ENCODE results near the gene ADSL.

The ADSL gene

DNA sequence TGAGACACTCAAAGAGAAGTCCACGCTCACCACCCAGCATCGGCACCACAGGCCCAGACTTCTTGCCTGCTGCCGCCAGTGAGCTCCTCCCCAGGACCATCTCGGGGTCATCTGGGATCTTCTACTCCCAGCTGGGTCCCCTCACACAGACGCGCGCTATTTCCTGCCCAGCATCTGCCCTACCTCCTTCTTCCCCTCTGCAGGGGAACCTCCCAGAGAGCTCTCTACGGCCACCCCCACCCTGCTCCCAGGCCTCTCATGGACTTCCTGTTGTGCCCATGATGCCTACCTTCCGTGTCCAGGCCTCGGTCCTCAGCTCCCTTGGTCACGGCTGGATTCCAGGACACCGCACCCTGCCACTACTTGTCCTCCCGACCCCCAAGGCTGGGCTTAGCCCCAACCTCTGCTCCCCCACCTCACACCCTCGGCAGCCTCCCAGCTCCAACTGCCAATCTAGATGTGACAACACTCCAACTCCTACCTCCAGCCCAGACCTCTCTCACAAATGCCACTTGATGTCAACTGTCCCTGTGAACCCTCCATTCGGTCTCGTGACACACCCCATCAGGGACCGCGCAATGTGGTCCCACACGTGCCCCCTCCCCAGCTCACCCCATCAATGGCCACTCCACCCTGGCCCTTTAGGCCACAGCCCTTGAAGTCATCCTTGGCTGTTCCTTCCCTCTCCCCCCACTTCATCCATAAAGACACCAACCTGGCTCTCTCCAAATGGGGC lies 69.4 kb downstream of the ADSL start:
- Histone ChIP-seq H3K9ac (ENCODE audit: low read depth, low read length) (no peak overlapping the region), H3K4me1 (ENCODE audit: control insufficient read depth, insufficient read depth, low read length) (no peaks in the 10 kb centered on the region), H3K9me3 (ENCODE audit: control insufficient read depth, insufficient read depth, low read length) (no peaks in the 10 kb centered on the region), H3K4me3 (ENCODE audit: low read depth, low read length) (no peak overlapping the region), H3K36me3 (ENCODE audit: control insufficient read depth, insufficient read depth, low read length) (peaks cover 48% of the 10 kb centered on the region), H3K27me3 (ENCODE audit: control insufficient read depth, insufficient read depth, low read length) (no peaks in the 10 kb centered on the region)

DNA sequence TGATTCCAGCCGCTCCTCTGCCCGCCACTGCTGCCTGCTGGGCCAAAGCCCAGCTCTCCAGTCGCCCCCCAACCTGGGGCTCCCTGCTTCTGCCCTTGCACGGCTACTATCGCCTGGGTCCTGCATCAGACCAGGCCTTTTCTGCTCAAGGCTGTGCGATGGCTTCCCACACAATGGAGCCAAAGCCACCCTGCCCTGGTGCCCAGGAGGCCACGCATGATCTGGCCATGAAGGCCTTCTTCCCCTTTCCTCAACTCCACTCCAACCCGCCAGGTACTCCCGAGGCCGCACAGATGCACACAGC lies 69.9 kb downstream of the ADSL start:
- Histone ChIP-seq H3K9ac (ENCODE audit: low read depth, low read length) (no peak overlapping the region), H3K27me3 (ENCODE audit: control insufficient read depth, insufficient read depth, low read length) (no peaks in the 10 kb centered on the region), H3K4me1 (ENCODE audit: control insufficient read depth, insufficient read depth, low read length) (no peaks in the 10 kb centered on the region), H3K9me3 (ENCODE audit: control insufficient read depth, insufficient read depth, low read length) (no peaks in the 10 kb centered on the region), H3K4me3 (ENCODE audit: low read depth, low read length) (no peak overlapping the region), H3K36me3 (ENCODE audit: control insufficient read depth, insufficient read depth, low read length) (peaks cover 48% of the 10 kb centered on the region)

DNA sequence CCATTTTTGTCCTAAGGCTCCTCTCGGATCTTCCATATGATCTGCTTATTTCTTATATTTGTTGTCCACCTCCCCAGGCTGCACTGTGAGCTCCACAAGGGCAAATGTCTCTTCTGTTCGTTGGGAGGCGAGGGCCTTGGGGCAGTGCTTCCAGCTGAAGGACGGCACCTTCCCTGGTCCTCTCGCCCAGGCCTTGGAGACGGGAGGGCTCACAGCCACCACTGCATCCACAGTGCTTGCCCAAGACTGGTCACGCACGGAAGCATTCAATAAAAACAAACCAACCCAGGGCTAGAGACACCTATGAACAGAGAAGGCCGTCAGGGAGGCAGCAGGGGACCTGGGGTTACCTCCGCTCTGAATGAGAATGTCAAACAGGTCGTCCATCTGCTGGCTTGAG lies 70.3 kb downstream of the ADSL start:
- no peaks in the 10 kb centered on the region for H3K4me1 ChIP-seq (ENCODE audit: control insufficient read depth, insufficient read depth, low read length)
- H3K4me3 ChIP-seq (ENCODE audit: low read depth, low read length), result no peak overlapping the region
- H3K9ac ChIP-seq (ENCODE audit: low read depth, low read length), result no peak overlapping the region
- no peaks in the 10 kb centered on the region for H3K9me3 ChIP-seq (ENCODE audit: control insufficient read depth, insufficient read depth, low read length)
- no peaks in the 10 kb centered on the region for H3K27me3 ChIP-seq (ENCODE audit: control insufficient read depth, insufficient read depth, low read length)
- peaks cover 47% of the 10 kb centered on the region for H3K36me3 ChIP-seq (ENCODE audit: control insufficient read depth, insufficient read depth, low read length)

DNA sequence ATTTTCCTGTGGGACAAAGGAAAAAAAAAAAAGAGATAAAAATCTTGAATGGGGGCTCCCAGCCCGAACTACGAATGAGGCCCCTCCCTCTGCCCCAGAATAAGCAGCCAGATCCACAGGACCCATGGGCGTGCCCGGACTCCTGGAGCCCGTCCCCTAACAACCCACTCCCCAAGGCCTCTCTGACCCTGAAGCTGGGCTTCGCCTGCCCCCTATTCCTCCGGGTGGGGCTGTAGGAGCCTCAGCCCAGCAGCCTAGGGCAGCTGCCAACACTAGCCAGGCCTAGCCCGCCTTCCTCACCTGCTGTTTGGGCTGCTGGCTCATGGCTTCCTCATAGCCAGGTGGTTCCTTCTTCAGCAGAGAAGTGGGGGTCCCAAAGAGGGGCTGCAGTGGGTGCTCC lies 70.7 kb downstream of the ADSL start:
- peaks cover 51% of the 10 kb centered on the region for H3K36me3 ChIP-seq (ENCODE audit: control insufficient read depth, insufficient read depth, low read length)
- H3K4me3 ChIP-seq (ENCODE audit: low read depth, low read length), result no peak overlapping the region
- no peaks in the 10 kb centered on the region for H3K4me1 ChIP-seq (ENCODE audit: control insufficient read depth, insufficient read depth, low read length)
- H3K27me3 ChIP-seq (ENCODE audit: control insufficient read depth, insufficient read depth, low read length), result no peaks in the 10 kb centered on the region
- H3K9me3 ChIP-seq (ENCODE audit: control insufficient read depth, insufficient read depth, low read length), result no peaks in the 10 kb centered on the region
- H3K9ac ChIP-seq (ENCODE audit: low read depth, low read length), result no peak overlapping the region

- H3K4me1 ChIP-seq (ENCODE audit: control insufficient read depth, insufficient read depth, low read length), result no peaks in the 10 kb centered on the region
- H3K9ac ChIP-seq (ENCODE audit: low read depth, low read length), result no peak overlapping the region
- H3K27me3 ChIP-seq (ENCODE audit: control insufficient read depth, insufficient read depth, low read length), result no peaks in the 10 kb centered on the region
- no peak overlapping the region for H3K4me3 ChIP-seq (ENCODE audit: low read depth, low read length)
- H3K36me3 ChIP-seq (ENCODE audit: control insufficient read depth, insufficient read depth, low read length), result peaks cover 58% of the 10 kb centered on the region
- H3K9me3 ChIP-seq (ENCODE audit: control insufficient read depth, insufficient read depth, low read length), result no peaks in the 10 kb centered on the region
Measured at GRCh38 chr22:40417881-40418280, 71.6 kb downstream of the ADSL start.

GRCh38 chr22:40418366-40419201 lies 72.3 kb downstream of the ADSL start:
- Histone ChIP-seq H3K9ac (ENCODE audit: low read depth, low read length) (no peak overlapping the region), H3K36me3 (ENCODE audit: control insufficient read depth, insufficient read depth, low read length) (peaks cover 64% of the 10 kb centered on the region), H3K4me1 (ENCODE audit: control insufficient read depth, insufficient read depth, low read length) (no peaks in the 10 kb centered on the region), H3K4me3 (ENCODE audit: low read depth, low read length) (no peak overlapping the region), H3K9me3 (ENCODE audit: control insufficient read depth, insufficient read depth, low read length) (no peaks in the 10 kb centered on the region), H3K27me3 (ENCODE audit: control insufficient read depth, insufficient read depth, low read length) (no peaks in the 10 kb centered on the region)

DNA sequence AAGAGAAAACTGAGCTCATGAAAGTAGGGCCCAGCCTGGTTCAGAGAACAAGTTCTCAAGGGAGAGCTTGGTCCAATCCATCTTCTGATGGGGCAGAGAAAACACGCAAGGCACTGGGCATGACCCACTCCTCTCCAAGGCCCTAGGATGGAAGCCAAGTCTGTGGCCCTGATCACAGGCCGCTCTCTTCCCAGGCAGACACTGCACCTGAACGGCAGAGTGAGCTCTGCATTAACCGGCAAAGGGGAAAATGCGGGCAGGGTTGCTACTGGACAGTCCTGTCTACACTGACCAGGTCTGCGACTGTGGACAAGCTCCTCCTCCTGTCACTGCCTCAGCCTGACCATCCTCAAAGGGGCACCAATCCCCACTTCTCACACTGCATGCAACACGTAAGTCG lies 73.4 kb downstream of the ADSL start:
- Histone ChIP-seq H3K4me3 (ENCODE audit: low read depth, low read length) (no peak overlapping the region), H3K4me1 (ENCODE audit: control insufficient read depth, insufficient read depth, low read length) (no peaks in the 10 kb centered on the region), H3K36me3 (ENCODE audit: control insufficient read depth, insufficient read depth, low read length) (peaks cover 72% of the 10 kb centered on the region), H3K9me3 (ENCODE audit: control insufficient read depth, insufficient read depth, low read length) (no peaks in the 10 kb centered on the region), H3K9ac (ENCODE audit: low read depth, low read length) (no peak overlapping the region), H3K27me3 (ENCODE audit: control insufficient read depth, insufficient read depth, low read length) (no peaks in the 10 kb centered on the region)

- H3K27me3 ChIP-seq (ENCODE audit: control insufficient read depth, insufficient read depth, low read length), result no peaks in the 10 kb centered on the region
- no peaks in the 10 kb centered on the region for H3K4me1 ChIP-seq (ENCODE audit: control insufficient read depth, insufficient read depth, low read length)
- H3K4me3 ChIP-seq (ENCODE audit: low read depth, low read length), result no peak overlapping the region
- no peak overlapping the region for H3K9ac ChIP-seq (ENCODE audit: low read depth, low read length)
- no peaks in the 10 kb centered on the region for H3K9me3 ChIP-seq (ENCODE audit: control insufficient read depth, insufficient read depth, low read length)
- H3K36me3 ChIP-seq (ENCODE audit: control insufficient read depth, insufficient read depth, low read length), result peaks cover 75% of the 10 kb centered on the region
Measured at GRCh38 chr22:40420341-40421081, 74.2 kb downstream of the ADSL start.

DNA sequence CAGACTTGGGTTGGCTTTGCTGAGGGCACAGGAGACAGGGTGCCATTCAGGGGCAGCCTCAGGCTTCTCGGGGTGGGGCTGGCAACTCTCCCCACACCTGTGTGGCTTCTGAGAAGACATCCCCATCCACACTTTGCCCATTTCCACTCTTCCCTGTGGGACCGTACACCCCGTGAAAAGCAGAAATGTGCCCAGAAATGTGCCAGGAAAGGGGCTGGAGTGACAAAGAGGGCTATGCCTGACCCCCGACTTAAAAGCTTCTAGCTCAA lies 74.7 kb downstream of the ADSL start:
- Histone ChIP-seq H3K9ac (ENCODE audit: low read depth, low read length) (no peak overlapping the region), H3K4me3 (ENCODE audit: low read depth, low read length) (no peak overlapping the region), H3K9me3 (ENCODE audit: control insufficient read depth, insufficient read depth, low read length) (no peaks in the 10 kb centered on the region), H3K36me3 (ENCODE audit: control insufficient read depth, insufficient read depth, low read length) (peaks cover 71% of the 10 kb centered on the region), H3K27me3 (ENCODE audit: control insufficient read depth, insufficient read depth, low read length) (no peaks in the 10 kb centered on the region), H3K4me1 (ENCODE audit: control insufficient read depth, insufficient read depth, low read length) (no peaks in the 10 kb centered on the region)

DNA sequence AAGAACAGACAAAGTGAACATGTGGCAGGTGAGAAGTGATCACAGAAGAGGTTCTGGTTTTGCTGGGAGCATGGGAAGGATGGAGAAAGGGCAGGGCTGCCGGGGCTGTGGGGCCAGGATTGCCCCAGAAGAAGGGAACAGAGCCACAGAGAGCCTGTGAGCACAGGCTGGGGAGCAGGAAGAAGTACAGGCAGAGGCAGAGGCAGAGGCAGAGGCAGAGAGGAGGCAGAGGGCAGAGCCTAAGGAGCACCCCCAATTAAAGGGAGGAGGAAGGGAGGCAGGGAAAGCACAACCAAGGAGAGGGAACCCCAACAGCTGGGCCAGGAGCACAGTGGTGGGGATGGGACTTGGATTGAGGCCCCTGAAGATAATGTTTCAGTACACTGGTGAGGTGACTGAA lies 75.6 kb downstream of the ADSL start:
- Histone ChIP-seq H3K27me3 (ENCODE audit: control insufficient read depth, insufficient read depth, low read length) (no peaks in the 10 kb centered on the region), H3K4me3 (ENCODE audit: low read depth, low read length) (no peak overlapping the region), H3K9me3 (ENCODE audit: control insufficient read depth, insufficient read depth, low read length) (no peaks in the 10 kb centered on the region), H3K4me1 (ENCODE audit: control insufficient read depth, insufficient read depth, low read length) (no peaks in the 10 kb centered on the region), H3K36me3 (ENCODE audit: control insufficient read depth, insufficient read depth, low read length) (peaks cover 71% of the 10 kb centered on the region), H3K9ac (ENCODE audit: low read depth, low read length) (no peak overlapping the region)

GRCh38 chr22:40422558-40423309 lies 76.4 kb downstream of the ADSL start:
- no peaks in the 10 kb centered on the region for H3K4me1 ChIP-seq (ENCODE audit: control insufficient read depth, insufficient read depth, low read length)
- no peaks in the 10 kb centered on the region for H3K27me3 ChIP-seq (ENCODE audit: control insufficient read depth, insufficient read depth, low read length)
- H3K9ac ChIP-seq (ENCODE audit: low read depth, low read length), result no peak overlapping the region
- peaks cover 71% of the 10 kb centered on the region for H3K36me3 ChIP-seq (ENCODE audit: control insufficient read depth, insufficient read depth, low read length)
- no peaks in the 10 kb centered on the region for H3K9me3 ChIP-seq (ENCODE audit: control insufficient read depth, insufficient read depth, low read length)
- H3K4me3 ChIP-seq (ENCODE audit: low read depth, low read length), result no peak overlapping the region
